HepG2 (cell line): ENCODE results near the gene KRT32. TPM values are rescaled to one million over a fixed set of nuclear protein-coding genes. Genes with fewer than 3 reads are reported as not detected.
A peak's percentile ranks its signal among the peaks of the same experiment; 100 is the strongest.

Source experiments
- ATAC-seq: fragments of 200-7000 bp; cut with Tn5 transposase; 3 replicates; pipeline ENCODE4 v1.9.1; 2020; ENCODE audit warnings: mild to moderate bottlenecking, moderate library complexity
- BruUV-seq: library from RNA; stranded (reverse); fragments of 400-500 nt; replicated peaks from 2 replicates; lab custom pipeline; 2021; lab: Mats Ljungman, UMichigan
- CTCF ChIA-PET: fragments of 300-600 bp; formaldehyde crosslinking; extraction: SDS; loops from one replicate; lab custom pipeline; 2021; ENCODE audit warnings: low total read pairs, inconsistent platforms, low intra/inter-chr PET ratio; lab: Yijun Ruan, JAX
- POLR2A ChIA-PET: fragments of 350-600 bp; sonication (Branson Sonifier 250); formaldehyde crosslinking; loops from one replicate; lab custom pipeline; 2020; ENCODE audit warnings: antibody characterized with exemption, inconsistent platforms; lab: Yijun Ruan, JAX
- DNase-seq: peaks from one replicate; pipeline ENCODE4 v3.0.0-alpha.2; 2015; ENCODE audit warnings: low spot score
- FAIRE-seq: peaks from 3 replicates; lab custom pipeline; 2011; peaks lifted over from hg19 to GRCh38; lab: Jason Lieb, UNC
- H2AFZ ChIP-seq: one replicate; pipeline ENCODE4 v1.6.1; 2011; ENCODE audit warnings: low read length, inconsistent platforms
- H3K27ac ChIP-seq: fragments of 300-600 bp; 3 replicates; pipeline ENCODE4 v1.8.0; 2011; ENCODE audit warnings: mixed run types, mild to moderate bottlenecking, mixed read lengths, low read length, inconsistent platforms; ENCODE audit not compliant: insufficient read depth; ENCODE audit errors: extremely low read length
- H3K27me3 ChIP-seq, 2 experiments: fragments of 200-600 bp in 1 of 2; 2 replicates in 1 of 2; 3 replicates in 1 of 2; pipeline versions ENCODE4 v1.6.0 to v1.8.0; 2011; ENCODE audit warnings: low read length in 2 of 2, mild to moderate bottlenecking in 2 of 2, moderate library complexity in 2 of 2, inconsistent platforms in 1 of 2; ENCODE audit not compliant: insufficient read depth in 2 of 2, control insufficient read depth in 1 of 2
- H3K36me3 ChIP-seq, 2 experiments: fragments of 200-600 bp in 1 of 2; replicated peaks in 1 of 2; 2 replicates in 1 of 2; 3 replicates in 1 of 2; pipeline versions ENCODE4 v1.5.1 to v1.8.0; 2011; ENCODE audit warnings: low read length in 2 of 2, inconsistent platforms in 1 of 2; ENCODE audit not compliant: insufficient read depth in 2 of 2, control insufficient read depth in 1 of 2
- H3K4me1 ChIP-seq: 2 replicates; pipeline ENCODE4 v1.5.1; 2012; ENCODE audit warnings: low read length, inconsistent platforms; ENCODE audit not compliant: insufficient read depth
- H3K4me2 ChIP-seq: 2 replicates; pipeline ENCODE4 v1.6.0; 2011; ENCODE audit warnings: low read depth, low read length, inconsistent platforms
- H3K4me3 ChIP-seq, 3 experiments: fragments of 200-600 bp in 1 of 3; sonication (generic), shearing (Covaris generic) in 1 of 3; replicated peaks in 1 of 3; 2 replicates each; pipeline ENCODE4 v1.5.1; 2011 to 2016; ENCODE audit warnings: low read length in 3 of 3, inconsistent platforms in 2 of 3, low read depth in 2 of 3, mild to moderate bottlenecking in 2 of 3, control low read depth in 1 of 3, mixed read lengths in 1 of 3; ENCODE audit not compliant: insufficient read depth in 1 of 3
- H3K79me2 ChIP-seq: one replicate; pipeline ENCODE4 v1.6.1; 2011; ENCODE audit warnings: low read length, inconsistent platforms; ENCODE audit not compliant: insufficient read depth
- H3K9ac ChIP-seq: 2 replicates; pipeline ENCODE4 v1.6.0; 2011; ENCODE audit warnings: mild to moderate bottlenecking, low read depth, low read length, inconsistent platforms; ENCODE audit not compliant: insufficient read depth
- H3K9me3 ChIP-seq: 2 replicates; pipeline ENCODE4 v1.5.1; 2012; ENCODE audit warnings: mild to moderate bottlenecking, low read length
- H4K20me1 ChIP-seq: 2 replicates; pipeline ENCODE4 v1.6.0; 2011; ENCODE audit warnings: inconsistent platforms, mild to moderate bottlenecking, low read length, moderate library complexity; ENCODE audit not compliant: insufficient read depth
- ARID4A ChIP-seq: sonication (generic); formaldehyde crosslinking; IDR thresholded peaks from 2 replicates; pipeline ENCODE4 v1.5.0; 2020; ENCODE audit warnings: mild to moderate bottlenecking, missing genetic modification reagents, borderline replicate concordance
- ATF4 ChIP-seq, 2 experiments: fragments of 450-650 bp in 1 of 2; sonication (generic) in 1 of 2; formaldehyde crosslinking; IDR thresholded peaks; 2 replicates each; pipeline versions ENCODE4 v1.5.0 to v1.8.0; 2020 to 2022; ENCODE audit warnings: mild to moderate bottlenecking in 1 of 2, missing genetic modification reagents in 1 of 2
- BORCS8-MEF2B ChIP-seq: sonication (generic); formaldehyde crosslinking; IDR thresholded peaks from 2 replicates; pipeline ENCODE4 v1.8.0; 2022; ENCODE audit warnings: mild to moderate bottlenecking, missing genetic modification reagents
- E2F2 ChIP-seq: sonication (generic); formaldehyde crosslinking; IDR thresholded peaks from 2 replicates; pipeline ENCODE4 v1.4.0; 2020; ENCODE audit warnings: missing genetic modification reagents, borderline replicate concordance
- ETV6 ChIP-seq: sonication (generic); formaldehyde crosslinking; conservative IDR thresholded peaks from 2 replicates; pipeline ENCODE4 v1.4.0; 2020; ENCODE audit warnings: missing genetic modification reagents
- MAFG ChIP-seq: sonication (generic); formaldehyde crosslinking; IDR thresholded peaks from 2 replicates; pipeline ENCODE4 v1.5.1; 2020; ENCODE audit warnings: mild to moderate bottlenecking, missing genetic modification reagents
- MEF2D ChIP-seq: sonication (generic); formaldehyde crosslinking; IDR thresholded peaks from 2 replicates; pipeline ENCODE4 v1.5.1; 2020; ENCODE audit warnings: mild to moderate bottlenecking, missing genetic modification reagents
- NAIF1 ChIP-seq: sonication (generic); formaldehyde crosslinking; IDR thresholded peaks from 2 replicates; pipeline ENCODE4 v1.5.0; 2020; ENCODE audit warnings: mild to moderate bottlenecking, missing genetic modification reagents, borderline replicate concordance
- PHF21A ChIP-seq: sonication (generic); formaldehyde crosslinking; IDR thresholded peaks from 2 replicates; pipeline ENCODE4 v1.5.0; 2020; ENCODE audit warnings: mild to moderate bottlenecking, missing genetic modification reagents
- THRA ChIP-seq: sonication (generic); formaldehyde crosslinking; IDR thresholded peaks from 2 replicates; pipeline ENCODE4 v1.4.0; 2020; ENCODE audit warnings: missing genetic modification reagents, borderline replicate concordance
- ZBTB7A ChIP-seq: sonication (generic); formaldehyde crosslinking; IDR thresholded peaks from 2 replicates; pipeline ENCODE4 v1.8.0; 2022; ENCODE audit warnings: mild to moderate bottlenecking, missing genetic modification reagents
- ZNF264 ChIP-seq: sonication (generic); formaldehyde crosslinking; IDR thresholded peaks from 2 replicates; pipeline ENCODE4 v1.4.0; 2020; ENCODE audit warnings: missing genetic modification reagents
- ZNF652 ChIP-seq: IDR thresholded peaks from 2 replicates; pipeline ENCODE4 v1.6.1; 2016; ENCODE audit warnings: low read depth, borderline replicate concordance
- ZNF775 ChIP-seq: sonication (generic); formaldehyde crosslinking; IDR thresholded peaks from 2 replicates; pipeline ENCODE4 v1.4.0; 2020; ENCODE audit warnings: missing genetic modification reagents, mild to moderate bottlenecking, moderate library complexity, borderline replicate concordance
- ZNF780A ChIP-seq: sonication (generic); formaldehyde crosslinking; IDR thresholded peaks from 2 replicates; pipeline ENCODE4 v1.8.0; 2022; ENCODE audit warnings: mild to moderate bottlenecking, missing genetic modification reagents, moderate library complexity
- WGBS: methylation state at CpG from one replicate; pipeline ENCODE4 v1.1.6; 2017; ENCODE audit warnings: low lambda C conversion rate; 5-methylcytosine and 5-hydroxymethylcytosine counted together
- in situ Hi-C: cut with HindIII; loops from 2 replicates; pipeline ENCODE4 v1.10.0; 2017; ENCODE audit warnings: low pct_unique_long_range_greater_than_20kb; ENCODE audit not compliant: extremely low pct_ligation_motif_present
- intact Hi-C: fragments of 100-400 bp; cut with micrococcal nuclease; formaldehyde crosslinking; loops from one replicate; pipeline ENCODE4 v1.10.0; 2022; ENCODE audit not compliant: unreplicated experiment
- polyA plus RNA-seq, 8 experiments: library from polyadenylated mRNA; depleted of rRNA in 3 of 8; stranded (reverse) in 7 of 8; unstranded in 1 of 8; fragments of >200 nt; fragmentation: Illumina TruSeq in 4 of 8; extraction: Trizol in 4 of 8; gene quantifications; 2 replicates each; pipeline versions ENCODE4 v1.2.1 to v1.2.3, GENCODE V29; 2011 to 2016; ENCODE audit warnings: low read depth in 4 of 8, missing spikeins in 1 of 8, mixed read lengths in 1 of 8; ENCODE audit not compliant: insufficient read depth in 1 of 8
- total RNA-seq, 5 experiments: library from RNA; depleted of rRNA; stranded (reverse); fragments of >200 nt; fragmentation: Illumina TruSeq; extraction: Trizol; gene quantifications; 2 replicates each; pipeline ENCODE4 v1.2.3, GENCODE V29; 2016; ENCODE audit warnings: low read depth in 1 of 5

KRT32 gene
- total and polyA plus RNA-seq, 2 of the 13 experiments (the other 11 are each of a cell fraction or from before 2014, with no cell fraction given) = not detected

- DNase-seq = peak; percentile 93
- in situ Hi-C loops = no loop called here
- no TSS peak for BruUV-seq
- WGBS = 16% methylated on average over 3 of the region's 3 CpGs
- Histone ChIP-seq H3K9me3 (no peaks in the 10 kb centered on the region), H3K4me1 (peaks cover 56% of the 10 kb centered on the region), H3K4me2 (peak overlapping the region; percentile 67), H3K9ac (peak overlapping the region; percentile 57; the same call in 1 of the 2 replicates), H3K36me3 (no peaks in the 10 kb centered on the region), H3K4me3 (peak overlapping the region in 1 of 3 experiments; percentile 20; a peak in 1 of 6 replicates), H3K79me2 (no peaks in the 10 kb centered on the region), H4K20me1 (no peaks in the 10 kb centered on the region), H3K27me3 (no peaks in the 10 kb centered on the region), H3K27ac (peak overlapping the region; percentile 82), H2AFZ (no peak overlapping the region)
- ChIA-PET CTCF (no interaction called here), POLR2A (interaction anchor here (0.7 to 2.1 kb wide), 8 partner anchors 11 to 514 kb away, joined by 3 to 35 read pairs (median 3); partner anchors contain the start of genes EIF1 and KRT19)
- intact Hi-C loops = loop anchor here (5.0 to 10.0 kb wide), 2 partner anchors 119 to 251 kb away; no protein-coding TSS in a partner anchor
- peak; percentile 89 for ATAC-seq
- FAIRE-seq = peak; percentile 79
- TF ChIP-seq ARID4A (CRISPR knock-in tag) = peak; percentile 30; the same call in 1 of the 2 replicates
- TF ChIP-seq ZNF780A = no peak
- no peak for TF ChIP-seq ETV6 (CRISPR knock-in tag)
- TF ChIP-seq ZBTB7A (CRISPR knock-in tag) = no peak
- TF ChIP-seq ZNF264 (CRISPR knock-in tag) = no peak; the same call in 1 of the 2 replicates
- TF ChIP-seq NAIF1 (CRISPR knock-in tag) = no peak
- TF ChIP-seq PHF21A = peak; percentile 85
- no peak for TF ChIP-seq BORCS8-MEF2B (CRISPR knock-in tag)
- TF ChIP-seq MAFG (CRISPR knock-in tag) = no peak
- TF ChIP-seq ATF4 (CRISPR knock-in tag; IDR thresholded peaks at IDR 0.05) = no peak
- no peak for TF ChIP-seq ZNF775 (CRISPR knock-in tag)
- 0 out of 2 replicates have a peak, but pooled peaks have one; percentile 73 for TF ChIP-seq MEF2D (CRISPR knock-in tag)
- TF ChIP-seq THRA (CRISPR knock-in tag) = peak; percentile 85; the same call in 1 of the 2 replicates
- TF ChIP-seq ZNF652 = 0 out of 2 replicates have a peak, but pooled peaks have one; percentile 13
- no peak for TF ChIP-seq E2F2 (CRISPR knock-in tag)
These were observed 51.3 kb downstream of the KRT32 start for GRCh38 chr17:41415833-41416335.
